H1 (cell line): ENCODE results near the gene WDR13.

Experiments
- CBX5 ChIP-seq: fragments of 300-800, 300-1000 bp; sonication (generic); IDR thresholded peaks from 2 replicates; pipeline ENCODE4 v1.7.1; 2016; ENCODE audit warnings: antibody characterized with exemption, low read length, low read depth
- EP300 ChIP-seq, 2 experiments: IDR thresholded peaks; 1 replicate in 1 of 2; 2 replicates in 1 of 2; pipeline ENCODE4 v1.6.1; 2011 to 2012; ENCODE audit warnings: low read depth in 2 of 2, low read length in 2 of 2, mild to moderate bottlenecking in 2 of 2, borderline replicate concordance in 1 of 2, inconsistent platforms in 1 of 2, moderate library complexity in 1 of 2
- HDAC2 ChIP-seq, 2 experiments: fragments of 300-600 bp in 1 of 2; sonication (generic) in 1 of 2; IDR thresholded peaks; 2 replicates each; pipeline ENCODE4 v1.6.1; 2011 to 2012; ENCODE audit warnings: low read depth in 2 of 2, low read length in 2 of 2, mild to moderate bottlenecking in 2 of 2, moderate library complexity in 2 of 2, borderline replicate concordance in 1 of 2, inconsistent platforms in 1 of 2
- NRF1 ChIP-seq: IDR thresholded peaks from 2 replicates; pipeline ENCODE4 v1.6.1; 2011; ENCODE audit warnings: mild to moderate bottlenecking, low read depth, low read length, improper control_type of control experiment
- POLR2A ChIP-seq, 2 experiments: IDR thresholded peaks; 1 replicate in 1 of 2; 2 replicates in 1 of 2; pipeline ENCODE4 v1.6.1; 2011; ENCODE audit warnings: low read depth in 2 of 2, low read length in 2 of 2, mild to moderate bottlenecking in 2 of 2; ENCODE audit errors: control extremely low read depth in 1 of 2
- POLR2AphosphoS5 ChIP-seq: IDR thresholded peaks from 2 replicates; pipeline ENCODE4 v1.6.1; 2011; ENCODE audit warnings: low read depth, low read length
- RNF2 ChIP-seq: fragments of 200-900, 300-1000 bp; sonication (generic); IDR thresholded peaks from 2 replicates; pipeline ENCODE4 v1.7.1; 2016; ENCODE audit warnings: borderline replicate concordance, low read depth, mild to moderate bottlenecking, antibody characterized with exemption, low read length; ENCODE audit not compliant: poor library complexity, severe bottlenecking; ENCODE audit errors: missing control alignments
- YY1 ChIP-seq: IDR thresholded peaks from 2 replicates; pipeline ENCODE4 v1.6.1; 2011; ENCODE audit warnings: low read depth, mild to moderate bottlenecking, low read length
- ZNF274 ChIP-seq: IDR thresholded peaks from 2 replicates; pipeline ENCODE4 v1.7.0; 2012; ENCODE audit warnings: low read length, borderline replicate concordance; ENCODE audit errors: extremely low read depth
- TF ChIP-seq, protein P1 (sequence below), 3 experiments: IDR thresholded peaks; 1 replicate in 2 of 3; 2 replicates in 1 of 3; pipeline versions ENCODE4 v1.5.1 to v1.6.1; 2011; ENCODE audit warnings: low read length in 3 of 3, mild to moderate bottlenecking in 3 of 3, inconsistent platforms in 2 of 3, low read depth in 1 of 3, moderate library complexity in 1 of 3; ENCODE audit not compliant: insufficient read depth in 1 of 3; ENCODE audit errors: control extremely low read depth in 1 of 3

DNA sequence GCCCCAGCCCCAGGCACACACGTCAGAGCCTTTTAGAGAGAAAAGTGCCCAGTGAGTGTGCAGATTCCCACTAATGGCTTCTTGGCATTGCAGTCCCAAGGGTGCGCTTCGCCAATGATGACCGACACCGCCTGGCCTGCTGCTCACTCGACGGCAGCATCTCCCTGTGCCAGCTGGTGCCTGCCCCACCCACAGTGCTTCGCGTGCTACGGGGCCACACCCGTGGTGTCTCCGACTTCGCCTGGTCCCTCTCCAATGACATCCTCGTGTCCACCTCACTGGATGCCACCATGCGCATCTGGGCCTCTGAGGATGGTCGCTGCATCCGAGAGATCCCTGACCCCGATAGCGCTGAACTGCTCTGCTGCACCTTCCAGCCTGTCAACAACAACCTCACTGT, 2.9 kb downstream of the WDR13 start:
- TF ChIP-seq HDAC2 (IDR thresholded peaks at IDR 0.05; ENCODE audit: borderline replicate concordance in 1 of 2, low read depth in 2 of 2, low read length in 2 of 2) (no peak), NRF1 (no peak), POLR2A (IDR thresholded peaks at IDR 0.05; ENCODE audit: control extremely low read depth in 1 of 2, low read depth in 2 of 2, low read length in 2 of 2) (no peak), RNF2 (no peak), ZNF274 (no peak), YY1 (no peak), CBX5 (no peak), POLR2AphosphoS5 (no peak), EP300 (IDR thresholded peaks at IDR 0.05; ENCODE audit: borderline replicate concordance in 1 of 2, low read depth in 2 of 2, low read length in 2 of 2) (no peak)
- TF ChIP-seq, protein P1, sequence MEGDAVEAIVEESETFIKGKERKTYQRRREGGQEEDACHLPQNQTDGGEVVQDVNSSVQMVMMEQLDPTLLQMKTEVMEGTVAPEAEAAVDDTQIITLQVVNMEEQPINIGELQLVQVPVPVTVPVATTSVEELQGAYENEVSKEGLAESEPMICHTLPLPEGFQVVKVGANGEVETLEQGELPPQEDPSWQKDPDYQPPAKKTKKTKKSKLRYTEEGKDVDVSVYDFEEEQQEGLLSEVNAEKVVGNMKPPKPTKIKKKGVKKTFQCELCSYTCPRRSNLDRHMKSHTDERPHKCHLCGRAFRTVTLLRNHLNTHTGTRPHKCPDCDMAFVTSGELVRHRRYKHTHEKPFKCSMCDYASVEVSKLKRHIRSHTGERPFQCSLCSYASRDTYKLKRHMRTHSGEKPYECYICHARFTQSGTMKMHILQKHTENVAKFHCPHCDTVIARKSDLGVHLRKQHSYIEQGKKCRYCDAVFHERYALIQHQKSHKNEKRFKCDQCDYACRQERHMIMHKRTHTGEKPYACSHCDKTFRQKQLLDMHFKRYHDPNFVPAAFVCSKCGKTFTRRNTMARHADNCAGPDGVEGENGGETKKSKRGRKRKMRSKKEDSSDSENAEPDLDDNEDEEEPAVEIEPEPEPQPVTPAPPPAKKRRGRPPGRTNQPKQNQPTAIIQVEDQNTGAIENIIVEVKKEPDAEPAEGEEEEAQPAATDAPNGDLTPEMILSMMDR (IDR thresholded peaks at IDR 0.05; ENCODE audit: control extremely low read depth in 1 of 3, insufficient read depth in 1 of 3, low read depth in 1 of 3, low read length in 3 of 3): no peak
